HepG2 (cell line): ENCODE data around the gene ZNF341. TPM values are rescaled to one million over a fixed set of nuclear protein-coding genes. Genes with fewer than 3 reads are reported as not detected.

Experiments
- ATAC-seq: fragments of 200-7000 bp; cut with Tn5 transposase; 3 replicates; pipeline ENCODE4 v1.9.1; 2020; ENCODE audit warnings: mild to moderate bottlenecking, moderate library complexity
- BruUV-seq: library from RNA; stranded (reverse); fragments of 400-500 nt; replicated peaks from 2 replicates; lab custom pipeline; 2021; lab: Mats Ljungman, UMichigan
- CTCF ChIA-PET: fragments of 300-600 bp; formaldehyde crosslinking; extraction: SDS; loops from one replicate; lab custom pipeline; 2021; ENCODE audit warnings: low total read pairs, inconsistent platforms, low intra/inter-chr PET ratio; lab: Yijun Ruan, JAX
- POLR2A ChIA-PET: fragments of 350-600 bp; sonication (Branson Sonifier 250); formaldehyde crosslinking; loops from one replicate; lab custom pipeline; 2020; ENCODE audit warnings: antibody characterized with exemption, inconsistent platforms; lab: Yijun Ruan, JAX
- DNase-seq: peaks from one replicate; pipeline ENCODE4 v3.0.0-alpha.2; 2015; ENCODE audit warnings: low spot score
- FAIRE-seq: peaks from 3 replicates; lab custom pipeline; 2011; peaks lifted over from hg19 to GRCh38; lab: Jason Lieb, UNC
- H2AFZ ChIP-seq: one replicate; pipeline ENCODE4 v1.6.1; 2011; ENCODE audit warnings: low read length, inconsistent platforms
- H3K27ac ChIP-seq: fragments of 300-600 bp; 3 replicates; pipeline ENCODE4 v1.8.0; 2011; ENCODE audit warnings: mixed run types, mild to moderate bottlenecking, mixed read lengths, low read length, inconsistent platforms; ENCODE audit not compliant: insufficient read depth; ENCODE audit errors: extremely low read length
- H3K27me3 ChIP-seq, 2 experiments: fragments of 200-600 bp in 1 of 2; 2 replicates in 1 of 2; 3 replicates in 1 of 2; pipeline versions ENCODE4 v1.6.0 to v1.8.0; 2011; ENCODE audit warnings: low read length in 2 of 2, mild to moderate bottlenecking in 2 of 2, moderate library complexity in 2 of 2, inconsistent platforms in 1 of 2; ENCODE audit not compliant: insufficient read depth in 2 of 2, control insufficient read depth in 1 of 2
- H3K36me3 ChIP-seq, 2 experiments: fragments of 200-600 bp in 1 of 2; replicated peaks in 1 of 2; 2 replicates in 1 of 2; 3 replicates in 1 of 2; pipeline versions ENCODE4 v1.5.1 to v1.8.0; 2011; ENCODE audit warnings: low read length in 2 of 2, inconsistent platforms in 1 of 2; ENCODE audit not compliant: insufficient read depth in 2 of 2, control insufficient read depth in 1 of 2
- H3K4me1 ChIP-seq: 2 replicates; pipeline ENCODE4 v1.5.1; 2012; ENCODE audit warnings: low read length, inconsistent platforms; ENCODE audit not compliant: insufficient read depth
- H3K4me2 ChIP-seq: 2 replicates; pipeline ENCODE4 v1.6.0; 2011; ENCODE audit warnings: low read depth, low read length, inconsistent platforms
- H3K4me3 ChIP-seq, 3 experiments: fragments of 200-600 bp in 1 of 3; sonication (generic), shearing (Covaris generic) in 1 of 3; replicated peaks in 1 of 3; 2 replicates each; pipeline ENCODE4 v1.5.1; 2011 to 2016; ENCODE audit warnings: low read length in 3 of 3, inconsistent platforms in 2 of 3, low read depth in 2 of 3, mild to moderate bottlenecking in 2 of 3, control low read depth in 1 of 3, mixed read lengths in 1 of 3; ENCODE audit not compliant: insufficient read depth in 1 of 3
- H3K79me2 ChIP-seq: one replicate; pipeline ENCODE4 v1.6.1; 2011; ENCODE audit warnings: low read length, inconsistent platforms; ENCODE audit not compliant: insufficient read depth
- H3K9ac ChIP-seq: 2 replicates; pipeline ENCODE4 v1.6.0; 2011; ENCODE audit warnings: mild to moderate bottlenecking, low read depth, low read length, inconsistent platforms; ENCODE audit not compliant: insufficient read depth
- H3K9me3 ChIP-seq: 2 replicates; pipeline ENCODE4 v1.5.1; 2012; ENCODE audit warnings: mild to moderate bottlenecking, low read length
- H4K20me1 ChIP-seq: 2 replicates; pipeline ENCODE4 v1.6.0; 2011; ENCODE audit warnings: inconsistent platforms, mild to moderate bottlenecking, low read length, moderate library complexity; ENCODE audit not compliant: insufficient read depth
- CBFB ChIP-seq: sonication (generic); formaldehyde crosslinking; IDR thresholded peaks from 2 replicates; pipeline ENCODE4 v1.4.0; 2020; ENCODE audit warnings: missing genetic modification reagents
- CREBL2 ChIP-seq: sonication (generic); formaldehyde crosslinking; IDR thresholded peaks from 2 replicates; pipeline ENCODE4 v1.8.1; 2023; ENCODE audit warnings: missing genetic modification reagents, mild to moderate bottlenecking, borderline replicate concordance
- JUNB ChIP-seq: sonication (generic); formaldehyde crosslinking; IDR thresholded peaks from 2 replicates; pipeline ENCODE4 v1.8.0; 2022; ENCODE audit warnings: missing genetic modification reagents, mild to moderate bottlenecking, borderline replicate concordance
- MTF1 ChIP-seq: sonication (generic); formaldehyde crosslinking; IDR thresholded peaks from 2 replicates; pipeline ENCODE4 v1.5.0; 2020; ENCODE audit warnings: missing genetic modification reagents
- NCOA2 ChIP-seq: sonication (generic); formaldehyde crosslinking; IDR thresholded peaks from 2 replicates; pipeline ENCODE4 v1.8.0; 2022; ENCODE audit warnings: inconsistent platforms
- NFE2L1 ChIP-seq: sonication (generic); formaldehyde crosslinking; IDR thresholded peaks from 2 replicates; pipeline ENCODE4 v1.4.0; 2020; ENCODE audit warnings: missing genetic modification reagents, mild to moderate bottlenecking, borderline replicate concordance
- NFYB ChIP-seq: sonication (generic); formaldehyde crosslinking; IDR thresholded peaks from 2 replicates; pipeline ENCODE4 v1.4.0; 2020; ENCODE audit warnings: missing genetic modification reagents
- NR3C1 ChIP-seq: sonication (generic); formaldehyde crosslinking; IDR thresholded peaks from 2 replicates; pipeline ENCODE4 v1.4.0; 2020; ENCODE audit warnings: missing genetic modification reagents
- PHF21A ChIP-seq: sonication (generic); formaldehyde crosslinking; IDR thresholded peaks from 2 replicates; pipeline ENCODE4 v1.5.0; 2020; ENCODE audit warnings: mild to moderate bottlenecking, missing genetic modification reagents
- RBM39 ChIP-seq: fragments of 200-400 bp; formaldehyde crosslinking; IDR thresholded peaks from one replicate; pipeline ENCODE4 v1.6.1; 2018; ENCODE audit warnings: antibody characterized with exemption, mild to moderate bottlenecking, low read depth, low read length; ENCODE audit not compliant: poor library complexity, severe bottlenecking
- SP140L ChIP-seq: sonication (generic); formaldehyde crosslinking; IDR thresholded peaks from 2 replicates; pipeline ENCODE4 v1.4.0; 2020; ENCODE audit warnings: missing genetic modification reagents, borderline replicate concordance
- TIGD3 ChIP-seq: sonication (generic); formaldehyde crosslinking; IDR thresholded peaks from 2 replicates; pipeline ENCODE4 v1.5.1; 2020; ENCODE audit warnings: mild to moderate bottlenecking, missing genetic modification reagents, borderline replicate concordance
- XRCC5 ChIP-seq: fragments of 200-400 bp; formaldehyde crosslinking; optimal IDR thresholded peaks from 2 replicates; pipeline ENCODE3; 2017; ENCODE audit warnings: mild to moderate bottlenecking, low read length
- ZBTB7B ChIP-seq: sonication (generic); formaldehyde crosslinking; IDR thresholded peaks from 2 replicates; pipeline ENCODE4 v1.4.0; 2020; ENCODE audit warnings: missing genetic modification reagents
- ZFX ChIP-seq: sonication (generic); formaldehyde crosslinking; IDR thresholded peaks from 2 replicates; pipeline ENCODE4 v1.4.0; 2020; ENCODE audit warnings: mild to moderate bottlenecking, low read depth, missing genetic modification reagents, moderate library complexity
- ZNF180 ChIP-seq: sonication (generic); formaldehyde crosslinking; IDR thresholded peaks from 2 replicates; pipeline ENCODE4 v1.4.0; 2020; ENCODE audit warnings: low read depth, missing genetic modification reagents, borderline replicate concordance
- ZNF556 ChIP-seq: sonication (generic); formaldehyde crosslinking; IDR thresholded peaks from 2 replicates; pipeline ENCODE4 v1.4.0; 2020; ENCODE audit warnings: mild to moderate bottlenecking, missing genetic modification reagents, borderline replicate concordance
- ZNF597 ChIP-seq: sonication (generic); formaldehyde crosslinking; IDR thresholded peaks from 2 replicates; pipeline ENCODE4 v1.5.0; 2020; ENCODE audit warnings: missing genetic modification reagents
- ZNF780A ChIP-seq: sonication (generic); formaldehyde crosslinking; IDR thresholded peaks from 2 replicates; pipeline ENCODE4 v1.8.0; 2022; ENCODE audit warnings: mild to moderate bottlenecking, missing genetic modification reagents, moderate library complexity
- WGBS: methylation state at CpG from one replicate; pipeline ENCODE4 v1.1.6; 2017; ENCODE audit warnings: low lambda C conversion rate; 5-methylcytosine and 5-hydroxymethylcytosine counted together
- in situ Hi-C: cut with HindIII; loops from 2 replicates; pipeline ENCODE4 v1.10.0; 2017; ENCODE audit warnings: low pct_unique_long_range_greater_than_20kb; ENCODE audit not compliant: extremely low pct_ligation_motif_present
- intact Hi-C: fragments of 100-400 bp; cut with micrococcal nuclease; formaldehyde crosslinking; loops from one replicate; pipeline ENCODE4 v1.10.0; 2022; ENCODE audit not compliant: unreplicated experiment
- polyA plus RNA-seq, 8 experiments: library from polyadenylated mRNA; depleted of rRNA in 3 of 8; stranded (reverse) in 7 of 8; unstranded in 1 of 8; fragments of >200 nt; fragmentation: Illumina TruSeq in 4 of 8; extraction: Trizol in 4 of 8; gene quantifications; 2 replicates each; pipeline versions ENCODE4 v1.2.1 to v1.2.3, GENCODE V29; 2011 to 2016; ENCODE audit warnings: low read depth in 4 of 8, missing spikeins in 1 of 8, mixed read lengths in 1 of 8; ENCODE audit not compliant: insufficient read depth in 1 of 8
- total RNA-seq, 5 experiments: library from RNA; depleted of rRNA; stranded (reverse); fragments of >200 nt; fragmentation: Illumina TruSeq; extraction: Trizol; gene quantifications; 2 replicates each; pipeline ENCODE4 v1.2.3, GENCODE V29; 2016; ENCODE audit warnings: low read depth in 1 of 5

The ZNF341 gene
- total and polyA plus RNA-seq, 2 of the 13 experiments (the other 11 are each of a cell fraction or from before 2014, with no cell fraction given), result 1.1 to 2.2 TPM

- Histone ChIP-seq H3K9ac (peak overlapping the region; percentile 45), H3K4me2 (peak overlapping the region; percentile 96), H3K79me2 (no peaks in the 10 kb centered on the region), H3K36me3 (no peaks in the 10 kb centered on the region), H2AFZ (peak overlapping the region; percentile 49), H4K20me1 (no peaks in the 10 kb centered on the region), H3K27me3 (no peaks in the 10 kb centered on the region), H3K4me3 (peak overlapping the region; percentile 60 to 81 (median 65)), H3K4me1 (peaks cover 31% of the 10 kb centered on the region), H3K27ac (peak overlapping the region; percentile 43), H3K9me3 (peaks cover 28% of the 10 kb centered on the region)
- intact Hi-C loops, result loop anchor here (5.0 to 10.0 kb wide), 2 partner anchors 62 to 289 kb away; partner anchors contain the start of genes NECAB3 and SNTA1
- POLR2A ChIA-PET, result interaction anchor here (1.1 to 3.7 kb wide), 7 partner anchors 12 to 290 kb away, joined by 4 to 15 read pairs (median 9); partner anchors contain the start of genes CBFA2T2 and SNTA1
- in situ Hi-C loops, result no loop called here
- no TSS peak for BruUV-seq
- CTCF ChIA-PET, result interaction anchor here (1.0 kb wide), 1 partner anchor 61 kb away, joined by 3 read pairs; no protein-coding TSS in a partner anchor
- FAIRE-seq (peak; percentile 97), DNase-seq (peak; percentile 94), ATAC-seq (peak; percentile 71)
- 28% methylated on average over 6 of the region's 6 CpGs for whole genome bisulfite sequencing
- TF ChIP-seq NCOA2 (CRISPR knock-in tag) (peak; percentile 67), CBFB (no peak), ZNF780A (0 out of 2 replicates have a peak, but pooled peaks have one; percentile 22), NR3C1 (no peak), MTF1 (CRISPR knock-in tag) (no peak), NFYB (no peak), NFE2L1 (no peak), SP140L (CRISPR knock-in tag) (0 out of 2 replicates have a peak, but pooled peaks have one; percentile 42), PHF21A (CRISPR knock-in tag) (peak; percentile 89), TIGD3 (CRISPR knock-in tag) (no peak), JUNB (CRISPR knock-in tag) (no peak), XRCC5 (peak; percentile 66), ZBTB7B (no peak), ZFX (CRISPR knock-in tag) (peak; percentile 64), ZNF180 (no peak), ZNF556 (CRISPR knock-in tag) (no peak), ZNF597 (CRISPR knock-in tag) (no peak), RBM39 (no peak), CREBL2 (CRISPR knock-in tag) (no peak)
These were observed 2.1 kb downstream of the ZNF341 start for GRCh38 chr20:33733654-33734576.
